Measurements from ENCODE around the gene MCC. TPM values are rescaled to one million over a fixed set of nuclear protein-coding genes. Genes with fewer than 3 reads are reported as not detected.

MCC gene
- total RNA-seq, 2 experiments from 2014 or later, result 0.62 to 0.81 TPM

- no peak overlapping the region for H3K4me3 Mint-ChIP-seq
- intact Hi-C loops (cut with micrococcal nuclease), result no loop called here
- H3K27me3 Mint-ChIP-seq (ENCODE audit: low read depth), result no peaks in the 10 kb centered on the region
- no peaks in the 10 kb centered on the region for H3K4me1 Mint-ChIP-seq (ENCODE audit: low read depth)
- CTCF ChIA-PET, result no interaction called here
- no peak for DNase-seq
- H3K9me3 Mint-ChIP-seq, result no peaks in the 10 kb centered on the region
- H3K36me3 Mint-ChIP-seq (ENCODE audit: low read depth), result no peaks in the 10 kb centered on the region
- no peak overlapping the region for H3K27ac Mint-ChIP-seq
These were observed 370.0 kb downstream of the MCC start for GRCh38 chr5:113118298-113118697.

GRCh38 chr5:113117543-113118115 lies 370.6 kb downstream of the MCC start:
- CTCF ChIA-PET, result no interaction called here
- no peaks in the 10 kb centered on the region for H3K36me3 Mint-ChIP-seq (ENCODE audit: low read depth)
- no peaks in the 10 kb centered on the region for H3K9me3 Mint-ChIP-seq
- intact Hi-C loops (cut with micrococcal nuclease), result no loop called here
- no peak overlapping the region for H3K27ac Mint-ChIP-seq
- H3K4me3 Mint-ChIP-seq, result no peak overlapping the region
- H3K27me3 Mint-ChIP-seq (ENCODE audit: low read depth), result no peaks in the 10 kb centered on the region
- H3K4me1 Mint-ChIP-seq (ENCODE audit: low read depth), result no peaks in the 10 kb centered on the region
- DNase-seq, result no peak

GRCh38 chr5:113115956-113116355 lies 372.3 kb downstream of the MCC start:
- H3K4me3 Mint-ChIP-seq, result no peak overlapping the region
- CTCF ChIA-PET, result no interaction called here
- no peaks in the 10 kb centered on the region for H3K36me3 Mint-ChIP-seq (ENCODE audit: low read depth)
- H3K27me3 Mint-ChIP-seq (ENCODE audit: low read depth), result no peaks in the 10 kb centered on the region
- no peaks in the 10 kb centered on the region for H3K9me3 Mint-ChIP-seq
- no peaks in the 10 kb centered on the region for H3K4me1 Mint-ChIP-seq (ENCODE audit: low read depth)
- intact Hi-C loops (cut with micrococcal nuclease), result no loop called here
- H3K27ac Mint-ChIP-seq, result no peak overlapping the region
- DNase-seq, result no peak

GRCh38 chr5:113115061-113115460 lies 373.2 kb downstream of the MCC start:
- intact Hi-C loops (cut with micrococcal nuclease), result no loop called here
- CTCF ChIA-PET, result interaction anchor here (0.7 kb wide), 1 partner anchor 192 kb away, joined by 3 read pairs; no protein-coding TSS in a partner anchor
- Mint-ChIP-seq H3K27ac (no peak overlapping the region), H3K9me3 (no peaks in the 10 kb centered on the region), H3K27me3 (ENCODE audit: low read depth) (no peaks in the 10 kb centered on the region), H3K36me3 (ENCODE audit: low read depth) (no peaks in the 10 kb centered on the region), H3K4me3 (no peak overlapping the region), H3K4me1 (ENCODE audit: low read depth) (no peaks in the 10 kb centered on the region)
- no peak for DNase-seq

- no peak overlapping the region for H3K27ac Mint-ChIP-seq
- DNase-seq, result no peak
- H3K27me3 Mint-ChIP-seq (ENCODE audit: low read depth), result no peaks in the 10 kb centered on the region
- intact Hi-C loops (cut with micrococcal nuclease), result no loop called here
- no peaks in the 10 kb centered on the region for H3K9me3 Mint-ChIP-seq
- no peak overlapping the region for H3K4me3 Mint-ChIP-seq
- CTCF ChIA-PET, result interaction anchor here (0.7 kb wide), 1 partner anchor 192 kb away, joined by 3 read pairs; no protein-coding TSS in a partner anchor
- no peaks in the 10 kb centered on the region for H3K36me3 Mint-ChIP-seq (ENCODE audit: low read depth)
- no peaks in the 10 kb centered on the region for H3K4me1 Mint-ChIP-seq (ENCODE audit: low read depth)
These were observed 373.7 kb downstream of the MCC start for GRCh38 chr5:113114559-113114958.

- intact Hi-C loops (cut with micrococcal nuclease), result no loop called here
- Mint-ChIP-seq H3K27me3 (ENCODE audit: low read depth) (no peaks in the 10 kb centered on the region), H3K9me3 (no peaks in the 10 kb centered on the region), H3K4me1 (ENCODE audit: low read depth) (no peaks in the 10 kb centered on the region), H3K4me3 (no peak overlapping the region), H3K27ac (no peak overlapping the region), H3K36me3 (ENCODE audit: low read depth) (no peaks in the 10 kb centered on the region)
- CTCF ChIA-PET, result no interaction called here
- no peak for DNase-seq
These were observed 375.8 kb downstream of the MCC start for GRCh38 chr5:113112435-113112834.

GRCh38 chr5:113110117-113110516 lies 378.1 kb downstream of the MCC start:
- Mint-ChIP-seq H3K27me3 (ENCODE audit: low read depth) (no peaks in the 10 kb centered on the region), H3K4me1 (ENCODE audit: low read depth) (no peaks in the 10 kb centered on the region), H3K9me3 (no peaks in the 10 kb centered on the region), H3K36me3 (ENCODE audit: low read depth) (no peaks in the 10 kb centered on the region), H3K27ac (no peak overlapping the region), H3K4me3 (no peak overlapping the region)
- DNase-seq, result no peak
- CTCF ChIA-PET, result no interaction called here
- intact Hi-C loops (cut with micrococcal nuclease), result no loop called here

GRCh38 chr5:113109344-113109743 lies 378.9 kb downstream of the MCC start:
- Mint-ChIP-seq H3K4me3 (no peak overlapping the region), H3K27me3 (ENCODE audit: low read depth) (no peaks in the 10 kb centered on the region), H3K4me1 (ENCODE audit: low read depth) (no peaks in the 10 kb centered on the region), H3K27ac (no peak overlapping the region), H3K9me3 (no peaks in the 10 kb centered on the region), H3K36me3 (ENCODE audit: low read depth) (no peaks in the 10 kb centered on the region)
- CTCF ChIA-PET, result no interaction called here
- no peak for DNase-seq
- intact Hi-C loops (cut with micrococcal nuclease), result no loop called here

GRCh38 chr5:113108485-113108884 lies 379.8 kb downstream of the MCC start:
- CTCF ChIA-PET, result interaction anchor here (0.6 to 0.7 kb wide), 2 partner anchors 25 to 151 kb away, joined by 3 read pairs; no protein-coding TSS in a partner anchor
- Mint-ChIP-seq H3K27ac (no peak overlapping the region), H3K9me3 (no peaks in the 10 kb centered on the region), H3K36me3 (ENCODE audit: low read depth) (no peaks in the 10 kb centered on the region), H3K27me3 (ENCODE audit: low read depth) (no peaks in the 10 kb centered on the region), H3K4me1 (ENCODE audit: low read depth) (no peaks in the 10 kb centered on the region), H3K4me3 (no peak overlapping the region)
- no peak for DNase-seq
- intact Hi-C loops (cut with micrococcal nuclease), result no loop called here

- Mint-ChIP-seq H3K36me3 (ENCODE audit: low read depth) (no peaks in the 10 kb centered on the region), H3K4me1 (ENCODE audit: low read depth) (no peaks in the 10 kb centered on the region), H3K27ac (no peak overlapping the region), H3K27me3 (ENCODE audit: low read depth) (no peaks in the 10 kb centered on the region), H3K9me3 (no peaks in the 10 kb centered on the region), H3K4me3 (no peak overlapping the region)
- CTCF ChIA-PET, result interaction anchor here (0.6 kb wide), 1 partner anchor 230 kb away, joined by 7 read pairs; no protein-coding TSS in a partner anchor
- intact Hi-C loops (cut with micrococcal nuclease), result no loop called here
- no peak for DNase-seq
These were observed 381.4 kb downstream of the MCC start for GRCh38 chr5:113106821-113107220.

- no peaks in the 10 kb centered on the region for H3K4me1 Mint-ChIP-seq (ENCODE audit: low read depth)
- H3K27ac Mint-ChIP-seq, result no peak overlapping the region
- no peaks in the 10 kb centered on the region for H3K36me3 Mint-ChIP-seq (ENCODE audit: low read depth)
- H3K27me3 Mint-ChIP-seq (ENCODE audit: low read depth), result no peaks in the 10 kb centered on the region
- no peak overlapping the region for H3K4me3 Mint-ChIP-seq
- DNase-seq, result no peak
- intact Hi-C loops (cut with micrococcal nuclease), result no loop called here
- CTCF ChIA-PET, result no interaction called here
- no peaks in the 10 kb centered on the region for H3K9me3 Mint-ChIP-seq
These were observed 382.5 kb downstream of the MCC start for GRCh38 chr5:113105693-113106280.

- Mint-ChIP-seq H3K9me3 (no peaks in the 10 kb centered on the region), H3K27me3 (ENCODE audit: low read depth) (no peaks in the 10 kb centered on the region), H3K4me1 (ENCODE audit: low read depth) (no peaks in the 10 kb centered on the region), H3K4me3 (no peak overlapping the region), H3K27ac (no peak overlapping the region), H3K36me3 (ENCODE audit: low read depth) (no peaks in the 10 kb centered on the region)
- intact Hi-C loops (cut with micrococcal nuclease), result no loop called here
- CTCF ChIA-PET, result no interaction called here
- no peak for DNase-seq
These were observed 384.9 kb downstream of the MCC start for GRCh38 chr5:113103330-113103729.

GRCh38 chr5:113102121-113102531 lies 386.1 kb downstream of the MCC start:
- no peak for DNase-seq
- no peaks in the 10 kb centered on the region for H3K9me3 Mint-ChIP-seq
- no peaks in the 10 kb centered on the region for H3K4me1 Mint-ChIP-seq (ENCODE audit: low read depth)
- H3K27ac Mint-ChIP-seq, result no peak overlapping the region
- CTCF ChIA-PET, result interaction anchor here (0.6 kb wide), 1 partner anchor 9 kb away, joined by 3 read pairs; no protein-coding TSS in a partner anchor
- intact Hi-C loops (cut with micrococcal nuclease), result no loop called here
- H3K27me3 Mint-ChIP-seq (ENCODE audit: low read depth), result no peaks in the 10 kb centered on the region
- H3K4me3 Mint-ChIP-seq, result no peak overlapping the region
- H3K36me3 Mint-ChIP-seq (ENCODE audit: low read depth), result no peaks in the 10 kb centered on the region

Measured in activated naive CD4-positive, alpha-beta T cell treated with anti-CD3 and anti-CD28 coated beads for 36 hours (primary cell).